ENCODE measurements around the gene TULP4. TPM values are rescaled to one million over a fixed set of nuclear protein-coding genes. Genes with fewer than 3 reads are reported as not detected.

TULP4 gene
- total RNA-seq, 1 donor from 2014 or later = 117 TPM

- peaks cover 3% of the 10 kb centered on the region for H3K27me3 Mint-ChIP-seq (ENCODE audit: unreplicated experiment)
- no peak overlapping the region for H3K27ac Mint-ChIP-seq (ENCODE audit: unreplicated experiment)
- no peak for TF ChIP-seq CTCF (IDR thresholded peaks at IDR 0.05; ENCODE audit: unreplicated experiment)
- H3K9me3 Mint-ChIP-seq (ENCODE audit: unreplicated experiment) = no peaks in the 10 kb centered on the region
- H3K4me1 Mint-ChIP-seq (ENCODE audit: unreplicated experiment) = peaks cover 2% of the 10 kb centered on the region
- DNase-seq (ENCODE audit: low spot score) = no peak
- no peak overlapping the region for H3K4me3 Mint-ChIP-seq (ENCODE audit: unreplicated experiment)
- peaks cover under 1% of the 10 kb centered on the region for H3K36me3 Mint-ChIP-seq (ENCODE audit: low read depth, unreplicated experiment)
These were observed 227.1 kb downstream of the TULP4 start for GRCh38 chr6:158539413-158539812.

- H3K4me1 Mint-ChIP-seq (ENCODE audit: unreplicated experiment) = peaks cover 2% of the 10 kb centered on the region
- no peak overlapping the region for H3K27ac Mint-ChIP-seq (ENCODE audit: unreplicated experiment)
These were observed 227.6 kb downstream of the TULP4 start for GRCh38 chr6:158539881-158540280.

GRCh38 chr6:158543606-158544185, 231.4 kb downstream of the TULP4 start:
- H3K36me3 Mint-ChIP-seq (ENCODE audit: low read depth, unreplicated experiment) = peaks cover 15% of the 10 kb centered on the region
- no peak for TF ChIP-seq CTCF (IDR thresholded peaks at IDR 0.05; ENCODE audit: unreplicated experiment)
- no peak for DNase-seq (ENCODE audit: low spot score)

More at GRCh38 chr6:158539881-158540280, 227.6 kb downstream of the TULP4 start:
- H3K27me3 Mint-ChIP-seq (ENCODE audit: unreplicated experiment) = peaks cover 3% of the 10 kb centered on the region
- peaks cover 5% of the 10 kb centered on the region for H3K36me3 Mint-ChIP-seq (ENCODE audit: low read depth, unreplicated experiment)
- H3K4me3 Mint-ChIP-seq (ENCODE audit: unreplicated experiment) = peak overlapping the region; percentile 42
- TF ChIP-seq CTCF (IDR thresholded peaks at IDR 0.05; ENCODE audit: unreplicated experiment) = no peak
- DNase-seq (ENCODE audit: low spot score) = no peak
- no peaks in the 10 kb centered on the region for H3K9me3 Mint-ChIP-seq (ENCODE audit: unreplicated experiment)

GRCh38 chr6:158544428-158544827, 232.2 kb downstream of the TULP4 start:
- H3K27ac Mint-ChIP-seq (ENCODE audit: unreplicated experiment) = peak overlapping the region; percentile 67
- peaks cover 14% of the 10 kb centered on the region for H3K4me1 Mint-ChIP-seq (ENCODE audit: unreplicated experiment)
- peaks cover 1% of the 10 kb centered on the region for H3K27me3 Mint-ChIP-seq (ENCODE audit: unreplicated experiment)
- no peak for DNase-seq (ENCODE audit: low spot score)
- H3K36me3 Mint-ChIP-seq (ENCODE audit: low read depth, unreplicated experiment) = peaks cover 17% of the 10 kb centered on the region
- no peaks in the 10 kb centered on the region for H3K9me3 Mint-ChIP-seq (ENCODE audit: unreplicated experiment)
- no peak overlapping the region for H3K4me3 Mint-ChIP-seq (ENCODE audit: unreplicated experiment)
- TF ChIP-seq CTCF (IDR thresholded peaks at IDR 0.05; ENCODE audit: unreplicated experiment) = no peak

More at GRCh38 chr6:158543606-158544185, 231.4 kb downstream of the TULP4 start:
- no peaks in the 10 kb centered on the region for H3K9me3 Mint-ChIP-seq (ENCODE audit: unreplicated experiment)
- H3K4me3 Mint-ChIP-seq (ENCODE audit: unreplicated experiment) = peak overlapping the region; percentile 31
- H3K4me1 Mint-ChIP-seq (ENCODE audit: unreplicated experiment) = peaks cover 14% of the 10 kb centered on the region
- H3K27me3 Mint-ChIP-seq (ENCODE audit: unreplicated experiment) = peaks cover 3% of the 10 kb centered on the region
- H3K27ac Mint-ChIP-seq (ENCODE audit: unreplicated experiment) = no peak overlapping the region
